Activated CD4-positive, alpha-beta T cell treated with anti-CD3 and anti-CD28 coated beads, Interleukin-2, Interleukin-6, amounts not matched to agents 100 ng/mL and 50 ng/mL, durations not matched to agents 16 hours and 8 hours (primary cell): ENCODE measurements around the gene MKX.

Experiments
- DNase-seq: peaks from one replicate; pipeline ENCODE4 v3.0.0-alpha.2; 2020

The MKX gene

DNA sequence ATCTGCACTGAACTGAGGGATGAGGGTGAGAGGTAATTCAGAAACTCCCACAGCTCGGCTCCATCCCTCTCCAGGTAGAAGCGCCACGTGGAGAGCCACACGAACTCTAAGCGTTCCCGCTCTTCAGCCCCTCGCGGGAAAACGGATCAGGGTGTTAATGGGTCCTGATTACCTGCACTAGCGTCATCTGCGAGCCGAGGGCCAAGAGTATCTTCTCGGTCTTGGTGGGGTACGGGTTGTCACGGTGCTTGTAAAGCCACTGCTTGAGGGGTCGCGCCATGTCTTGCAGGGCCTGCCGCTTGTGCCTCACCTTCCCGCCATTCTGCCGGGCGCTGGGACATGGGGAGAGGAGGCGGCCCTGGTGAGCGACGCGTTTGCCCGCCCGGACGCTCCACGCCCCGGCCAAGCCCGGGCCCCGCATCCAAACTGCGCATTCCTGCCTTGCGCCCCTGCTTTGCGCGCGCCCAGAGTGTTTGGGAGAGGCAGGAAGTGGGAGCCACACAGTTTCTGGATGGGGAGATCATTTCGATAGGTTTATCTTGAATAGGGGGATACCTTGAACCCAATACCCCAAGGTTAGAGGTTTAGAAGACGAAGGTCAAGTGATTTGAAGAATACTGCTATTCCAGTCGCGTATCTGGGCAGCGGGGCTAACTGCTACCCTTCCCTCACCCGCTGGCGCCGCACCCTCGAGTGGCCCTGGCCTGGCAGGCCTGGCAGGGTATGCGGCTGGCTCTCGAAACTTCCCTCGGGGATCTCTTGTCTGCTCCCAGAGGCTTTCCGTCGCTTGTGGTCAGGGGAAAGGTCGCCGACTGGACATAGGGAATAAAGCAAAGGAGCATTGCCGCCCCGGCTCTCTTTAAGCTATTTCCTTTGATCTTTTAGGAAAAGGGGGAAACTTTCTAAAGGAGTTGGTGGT is 4.2 kb downstream of the MKX start:
- DNase-seq, result no peak

DNA sequence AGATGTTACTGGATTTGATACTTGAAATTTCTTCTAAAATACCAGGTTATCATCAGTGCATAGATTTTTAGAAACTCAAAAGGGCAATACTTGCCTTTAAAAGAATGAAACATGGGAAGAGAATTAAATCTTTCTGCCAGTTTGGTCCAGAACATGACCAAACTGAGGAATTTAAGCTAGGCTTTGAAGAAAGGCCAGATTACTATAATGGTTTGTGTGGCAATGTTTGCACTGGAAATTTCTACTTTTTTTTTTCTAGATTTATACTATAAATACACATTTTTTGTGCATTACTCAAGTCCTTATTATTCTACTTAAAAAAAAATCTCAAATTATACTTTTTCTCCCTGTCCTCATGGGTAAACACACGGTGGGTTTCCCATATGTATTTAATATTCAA is 9.2 kb downstream of the MKX start:
- no peak for DNase-seq

- DNase-seq, result no peak
These were observed 15.6 kb downstream of the MKX start for GRCh38 chr10:27730041-27730440.

- DNase-seq, result no peak
These were observed 17.3 kb downstream of the MKX start for GRCh38 chr10:27728338-27728737.

- DNase-seq, result no peak
These were observed 21.3 kb downstream of the MKX start for GRCh38 chr10:27724287-27724686.

DNA sequence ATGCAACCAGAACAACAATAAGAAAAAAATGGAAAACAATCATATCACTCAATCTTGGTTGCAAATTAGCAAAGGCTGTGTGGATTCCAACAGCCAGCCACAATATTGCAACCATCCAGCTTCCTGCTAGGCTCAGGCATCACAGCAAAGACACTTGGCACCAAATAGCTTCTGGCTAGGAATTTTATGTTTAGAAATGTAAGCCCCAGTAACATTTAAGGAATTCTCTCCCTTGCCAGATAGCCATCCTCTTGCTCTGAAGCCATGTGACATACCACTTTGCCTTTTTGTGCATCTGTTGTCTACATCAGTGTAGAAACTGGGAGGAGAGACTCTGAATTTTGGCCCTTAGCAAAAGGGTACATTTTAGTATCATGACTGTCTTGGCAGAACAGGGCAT is 22.2 kb downstream of the MKX start:
- DNase-seq, result no peak

DNA sequence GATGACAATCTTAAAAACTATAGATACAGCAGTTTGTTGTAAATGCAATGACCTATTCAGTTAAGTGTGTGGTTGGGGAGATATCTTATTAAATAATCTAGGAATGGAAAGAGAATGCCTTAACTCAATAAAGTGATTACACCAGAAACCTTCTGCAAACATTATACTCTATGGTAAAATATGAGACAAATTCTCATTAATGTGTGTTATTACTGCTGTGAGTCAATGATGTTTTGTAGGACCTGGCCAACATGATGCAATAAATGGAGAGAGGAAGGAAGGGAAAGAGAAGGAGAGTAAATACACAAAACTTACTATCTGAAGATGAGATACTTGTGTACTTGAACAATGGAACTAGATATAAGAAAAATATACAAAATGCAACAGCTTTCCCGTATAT is 25.1 kb downstream of the MKX start:
- no peak for DNase-seq

GRCh38 chr10:27719052-27719451 is 26.6 kb downstream of the MKX start:
- DNase-seq, result no peak

- no peak for DNase-seq
These were observed 27.8 kb downstream of the MKX start for GRCh38 chr10:27717861-27718260.

- DNase-seq, result no peak
These were observed 28.4 kb downstream of the MKX start for GRCh38 chr10:27717224-27717623.

DNA sequence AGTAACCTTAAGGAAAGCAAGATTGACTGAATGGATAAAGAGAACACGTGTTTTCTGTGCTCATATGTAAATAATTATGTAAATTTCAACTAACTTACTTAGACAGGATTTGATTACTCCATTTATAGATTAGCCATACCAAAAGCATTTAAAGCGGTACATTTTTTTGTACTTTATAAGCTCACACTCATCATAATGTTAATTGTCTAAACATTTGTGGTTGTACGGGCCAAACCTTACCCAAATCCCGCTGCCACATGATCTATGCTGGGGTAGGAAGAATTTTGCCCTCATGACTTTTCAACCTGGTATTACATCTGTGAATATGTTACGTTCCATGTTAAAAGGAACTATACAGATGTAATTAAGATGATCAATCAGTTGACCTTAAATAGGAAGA is 29.1 kb downstream of the MKX start:
- DNase-seq, result no peak

DNA sequence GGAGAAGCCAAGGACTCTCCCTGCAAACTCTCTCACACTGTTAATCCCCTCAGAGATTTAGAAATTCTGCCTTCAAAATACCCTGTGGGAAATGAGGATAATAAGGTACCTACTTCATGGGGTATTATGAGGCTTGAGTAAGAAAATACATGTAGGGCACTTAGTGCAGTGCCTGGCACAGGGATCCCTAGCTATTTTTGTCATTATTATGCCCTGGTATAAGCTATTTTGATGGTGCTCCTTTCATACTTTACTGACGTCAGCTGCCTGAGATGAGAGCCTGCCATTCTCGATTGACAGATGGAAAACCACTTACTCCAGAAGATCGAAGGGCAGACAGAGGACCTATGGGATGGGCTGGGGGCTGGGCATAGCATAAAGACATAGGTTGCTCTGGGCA is 30.1 kb downstream of the MKX start:
- no peak for DNase-seq

DNA sequence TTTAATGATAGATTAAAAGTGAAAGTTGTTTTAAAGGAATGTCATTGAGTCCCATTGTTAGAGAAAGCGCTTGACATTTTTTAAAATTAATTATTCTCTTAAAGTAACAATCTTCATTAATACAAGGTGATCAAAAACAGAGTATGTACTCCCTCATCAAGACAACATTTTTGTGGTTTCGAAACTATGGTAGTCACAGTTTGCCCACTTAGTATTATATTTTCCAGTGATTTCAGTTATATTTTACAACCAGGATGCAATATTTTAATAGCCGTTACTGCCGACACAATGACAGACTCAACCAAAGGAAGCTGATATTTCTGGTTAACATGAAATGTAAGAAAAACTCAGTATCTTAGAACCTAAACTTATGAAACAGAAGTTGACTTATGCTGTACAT is 31.3 kb downstream of the MKX start:
- DNase-seq, result no peak

DNA sequence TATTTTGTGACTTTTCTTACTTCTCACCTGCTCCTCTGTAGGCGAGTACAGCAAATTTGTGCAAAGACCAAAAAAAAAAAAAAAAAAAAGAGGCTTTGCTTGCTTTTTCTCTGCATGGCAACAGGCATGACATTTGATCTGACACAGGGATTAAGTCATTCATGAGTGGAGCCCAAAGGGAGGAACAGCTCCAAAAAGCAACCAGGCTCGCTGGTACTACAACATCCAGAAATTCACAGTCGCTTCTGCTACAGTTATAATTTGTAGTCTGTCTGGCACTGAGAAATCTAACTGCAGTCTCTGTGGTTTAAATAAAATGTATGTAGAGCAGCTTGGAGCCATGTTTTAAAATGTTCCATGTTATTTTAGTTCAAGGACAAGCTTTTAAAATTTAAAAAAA is 31.7 kb downstream of the MKX start:
- no peak for DNase-seq

GRCh38 chr10:27710014-27710413 is 35.6 kb downstream of the MKX start:
- DNase-seq, result no peak

DNA sequence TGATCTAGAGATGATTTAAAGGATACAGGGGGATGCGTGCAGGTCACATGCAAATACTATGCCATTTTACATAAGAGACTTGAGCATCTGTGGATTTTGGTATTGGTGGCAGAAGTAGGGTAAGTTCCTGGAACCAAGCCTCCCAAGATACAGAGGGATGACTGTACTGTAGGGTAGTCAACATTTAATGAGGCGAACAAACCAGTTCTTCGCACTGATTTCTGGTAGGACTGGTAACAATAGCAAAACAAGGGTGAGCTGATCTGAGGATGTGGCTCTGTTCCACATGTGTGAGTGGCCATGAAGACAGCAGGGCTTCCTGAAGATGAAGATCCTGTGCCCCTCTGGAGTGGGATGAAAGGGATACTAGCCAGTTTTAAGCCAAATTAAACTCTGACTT is 36.3 kb downstream of the MKX start:
- DNase-seq, result no peak

DNA sequence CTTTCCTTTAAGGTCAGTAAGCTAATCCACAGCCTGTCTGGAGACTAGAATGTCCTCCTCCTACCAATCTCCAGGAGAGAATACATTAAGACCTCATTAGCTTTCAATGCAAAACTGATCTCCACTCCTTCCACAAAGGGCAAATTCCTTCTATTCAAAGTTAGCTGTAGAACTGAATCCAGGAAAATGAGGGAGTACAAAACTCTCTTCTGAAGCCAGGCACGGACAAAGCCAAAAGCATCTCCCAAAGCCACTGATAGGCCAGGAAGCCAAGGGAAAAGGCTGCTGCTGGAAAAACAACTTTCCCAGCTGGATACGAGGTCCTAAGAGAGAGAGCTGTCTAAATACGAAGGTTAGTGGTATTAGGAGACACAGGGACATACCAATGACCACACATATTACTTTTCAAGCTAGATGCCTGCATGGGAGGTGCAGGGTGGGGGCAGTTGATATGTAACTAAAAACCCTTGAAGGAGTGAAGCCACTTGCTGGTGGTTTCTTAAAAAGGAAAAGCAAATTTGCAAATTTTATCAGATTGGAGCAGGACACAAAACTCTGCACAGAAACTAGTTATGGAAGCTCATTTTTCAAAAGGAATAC is 43.6 kb downstream of the MKX start:
- no peak for DNase-seq

GRCh38 chr10:27699776-27700175 is 45.8 kb downstream of the MKX start:
- no peak for DNase-seq

DNA sequence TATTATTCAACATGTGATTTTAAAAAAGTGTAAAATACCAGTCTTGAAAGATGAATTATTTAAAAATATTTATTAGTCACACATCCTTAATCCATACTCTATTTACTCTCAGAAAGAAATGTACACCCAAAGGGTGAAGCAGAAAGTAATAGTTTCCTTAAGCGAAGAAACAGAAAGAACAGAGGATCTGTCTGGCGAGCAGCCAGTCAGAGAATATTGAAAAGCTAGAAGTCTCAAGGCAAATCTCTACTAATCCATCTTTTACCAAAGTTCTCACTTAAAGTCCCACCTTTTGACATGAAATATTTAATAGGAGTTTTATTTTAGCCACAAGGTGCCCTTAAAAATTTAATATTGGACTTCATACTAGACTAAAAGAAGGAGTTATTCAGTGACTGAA is 46.7 kb downstream of the MKX start:
- DNase-seq, result no peak

- DNase-seq, result no peak
These were observed 49.2 kb downstream of the MKX start for GRCh38 chr10:27696466-27696865.

DNA sequence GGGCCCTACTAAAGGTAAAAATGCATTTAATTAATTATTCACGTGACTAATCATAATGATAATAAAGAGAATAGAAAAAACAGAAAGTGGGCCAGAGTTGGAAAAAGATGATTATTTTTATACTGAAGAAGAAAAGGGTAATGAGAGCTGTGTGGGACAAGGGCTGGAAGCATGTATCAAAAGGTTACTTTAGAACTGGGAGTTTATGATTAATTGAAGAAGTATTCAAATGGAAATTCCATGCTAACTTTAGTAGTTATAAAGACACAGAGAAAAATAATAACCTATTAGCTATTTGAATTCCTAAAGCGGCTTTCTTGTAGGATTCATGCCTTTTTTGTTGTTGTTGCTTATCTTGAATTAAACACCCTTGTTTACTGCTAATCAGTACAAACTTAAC is 49.9 kb downstream of the MKX start:
- no peak for DNase-seq

DNA sequence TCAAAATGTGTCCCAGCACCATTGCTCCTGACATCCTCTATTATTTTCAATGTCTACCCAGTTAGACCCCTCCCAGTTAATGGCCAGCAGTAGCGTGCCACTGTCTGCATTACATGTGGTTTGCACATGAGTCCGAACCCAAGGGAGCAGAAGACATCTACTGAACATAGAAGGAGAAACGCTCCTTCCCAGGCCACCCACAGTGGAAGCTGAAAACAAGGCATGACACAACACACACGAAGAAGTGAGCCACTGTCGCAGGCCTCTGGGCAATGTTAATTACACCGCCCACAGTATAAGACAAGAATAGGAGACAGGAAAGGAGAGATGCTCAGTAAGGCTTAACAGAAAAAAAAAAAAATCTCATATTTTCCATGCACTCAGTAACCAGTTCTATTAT is 50.5 kb downstream of the MKX start:
- no peak for DNase-seq

DNA sequence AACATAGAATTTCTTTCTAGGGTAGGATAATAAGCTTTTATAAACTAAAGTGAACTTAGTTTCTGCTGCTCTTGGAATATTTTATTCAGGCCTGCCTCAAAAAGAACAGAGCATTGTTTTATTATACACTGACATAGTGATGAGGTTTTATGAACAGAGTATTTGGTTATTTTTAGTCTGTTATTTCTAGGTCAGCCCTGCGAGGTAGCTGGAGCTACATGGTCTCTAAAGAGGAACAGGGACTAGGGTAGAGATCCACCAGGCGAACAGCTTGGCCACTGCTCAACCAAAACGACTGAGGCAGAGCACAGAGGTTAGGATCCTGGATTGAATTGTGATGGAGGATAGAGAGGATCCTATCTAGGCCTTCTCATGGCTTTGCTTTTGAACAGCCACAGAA is 53.0 kb downstream of the MKX start:
- no peak for DNase-seq

GRCh38 chr10:27688991-27689390 is 56.6 kb downstream of the MKX start:
- no peak for DNase-seq

GRCh38 chr10:27688276-27688675 is 57.3 kb downstream of the MKX start:
- DNase-seq, result no peak
